Activated CD4-positive, alpha-beta T cell treated with anti-CD3 and anti-CD28 coated beads, Interleukin-10, Interleukin-2, amounts not matched to agents 100 ng/mL and 50 ng/mL, durations not matched to agents 16 hours and 8 hours (primary cell): ENCODE measurements around the gene PTPN1.
"Not testable (repeated sequence)": the region's sequence is repeated elsewhere in the genome, so short reads cannot be mapped to it uniquely, and the experiment has no call there.

ENCODE experiments used
- DNase-seq: peaks from one replicate; pipeline ENCODE4 v3.0.0-alpha.2; 2020

The PTPN1 gene

GRCh38 chr20:50620459-50620858, 110.3 kb downstream of the PTPN1 start:
- DNase-seq, result not testable (repeated sequence)

DNA sequence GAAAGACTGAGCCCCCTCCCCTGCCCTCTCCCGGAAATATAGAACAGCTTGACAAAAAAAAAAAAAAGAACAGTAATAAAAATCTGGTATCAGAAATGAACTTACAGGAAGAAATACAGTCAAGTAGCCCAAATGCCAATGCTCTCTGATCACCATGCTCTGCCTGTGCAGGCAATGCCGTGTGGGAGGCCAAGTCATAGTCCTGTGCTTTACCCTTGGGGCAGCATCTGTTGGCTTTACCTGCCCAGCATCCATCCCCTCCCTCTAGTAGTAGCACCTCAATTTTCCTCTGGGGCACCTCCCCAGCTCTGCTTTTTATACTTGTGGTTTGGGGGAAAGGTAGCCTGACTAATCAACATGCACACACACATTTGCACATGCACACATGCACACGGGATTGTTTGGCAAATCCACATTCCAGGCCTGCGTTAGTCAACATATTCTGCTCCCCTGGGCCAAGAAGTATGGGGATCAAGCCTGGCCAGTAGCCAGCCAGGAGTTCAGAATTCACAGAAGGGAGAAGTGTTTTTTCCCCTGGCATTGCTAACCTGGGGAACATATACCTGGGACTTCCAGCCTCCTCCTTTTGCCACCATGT, 111.0 kb downstream of the PTPN1 start:
- DNase-seq, result no peak

GRCh38 chr20:50624351-50625016, 114.3 kb downstream of the PTPN1 start:
- no peak for DNase-seq

- DNase-seq, result peak; percentile 28
These were observed 115.9 kb downstream of the PTPN1 start for GRCh38 chr20:50625986-50626677.

GRCh38 chr20:50627747-50628146, 117.6 kb downstream of the PTPN1 start:
- DNase-seq, result no peak

DNA sequence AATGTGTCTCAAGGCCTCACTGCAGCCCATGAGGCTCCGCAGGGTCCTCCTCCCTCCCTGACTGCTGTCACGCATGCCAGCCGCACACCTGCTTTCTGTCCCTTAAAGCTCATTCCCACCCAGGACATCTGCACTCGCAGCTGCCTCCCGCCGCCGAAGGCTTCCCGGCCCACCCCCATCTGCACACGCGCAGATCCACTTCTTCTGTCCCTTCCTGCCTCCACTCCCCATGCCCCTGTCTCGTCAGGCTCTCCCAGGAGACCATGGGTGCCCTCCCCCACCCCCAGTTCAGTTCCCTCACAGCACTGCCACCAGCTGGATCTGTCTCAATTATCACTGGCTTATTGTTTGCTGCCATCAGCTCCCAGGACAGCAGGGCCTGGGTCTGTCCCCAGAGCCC, 118.1 kb downstream of the PTPN1 start:
- no peak for DNase-seq

GRCh38 chr20:50628853-50629669, 118.9 kb downstream of the PTPN1 start:
- DNase-seq, result no peak

DNA sequence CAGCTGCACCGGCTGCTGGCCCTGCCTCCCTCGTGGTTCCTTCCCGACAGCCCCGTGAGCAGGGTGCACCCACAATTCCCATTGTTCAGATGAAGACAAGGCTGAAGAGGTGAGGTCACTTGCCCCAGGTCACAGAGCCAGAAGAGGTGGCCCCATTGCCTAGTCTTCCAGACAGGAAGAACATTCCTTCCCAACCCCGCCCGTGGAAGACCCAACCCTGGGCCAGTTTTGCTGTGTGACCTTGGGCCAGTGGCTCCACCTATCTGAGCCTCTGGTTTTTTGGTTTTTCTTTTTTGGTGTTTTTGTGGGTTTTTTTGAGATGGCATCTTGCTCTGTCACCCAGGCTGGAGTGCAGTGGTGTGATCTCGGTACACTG, 119.5 kb downstream of the PTPN1 start:
- no peak for DNase-seq

GRCh38 chr20:50630578-50631263, 120.5 kb downstream of the PTPN1 start:
- no peak for DNase-seq

- DNase-seq, result no peak
These were observed 122.1 kb downstream of the PTPN1 start for GRCh38 chr20:50632236-50632635.

DNA sequence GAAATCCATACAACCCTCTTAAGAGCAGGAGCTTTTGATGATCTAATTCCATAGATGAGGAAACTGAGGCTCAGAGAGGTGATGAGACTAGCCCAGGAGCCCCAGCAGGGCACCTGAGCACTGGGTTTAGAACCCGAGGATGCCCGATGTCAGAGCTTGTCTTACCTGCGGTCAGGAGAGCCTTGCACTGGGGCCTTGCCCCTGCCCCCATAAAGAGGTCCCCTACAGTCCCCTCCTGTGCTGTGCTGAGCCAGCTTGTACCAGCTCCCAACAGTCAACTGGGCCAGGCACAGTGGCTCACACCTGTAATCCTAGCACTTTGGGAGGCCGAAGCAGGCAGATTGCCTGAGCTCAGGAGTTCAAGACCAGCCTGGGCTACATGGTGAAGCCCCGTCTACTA, 122.5 kb downstream of the PTPN1 start:
- no peak for DNase-seq

DNA sequence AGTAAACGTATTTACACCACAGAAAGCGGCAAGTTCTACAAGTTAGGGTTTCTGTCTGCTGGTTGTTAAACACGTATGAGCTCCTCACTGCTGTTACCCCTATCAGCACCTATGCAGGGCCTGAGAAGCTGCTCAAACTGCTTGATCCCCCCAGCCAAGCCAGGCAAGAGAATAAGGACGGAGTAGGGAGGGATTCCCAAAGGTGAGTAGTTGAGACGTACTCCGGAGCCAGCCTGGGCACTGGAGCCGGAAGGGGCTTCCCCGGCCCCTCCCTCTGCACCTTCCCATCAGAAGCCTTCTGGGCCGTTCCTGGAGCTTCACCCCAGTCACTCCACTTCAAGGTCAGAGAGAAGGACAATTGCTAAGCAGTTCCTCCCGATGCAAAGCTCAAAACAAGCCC, 123.2 kb downstream of the PTPN1 start:
- DNase-seq, result no peak

- no peak for DNase-seq
These were observed 124.0 kb downstream of the PTPN1 start for GRCh38 chr20:50634191-50634590.
